MG63 (cell line): Measurements from ENCODE around the gene HAPLN3. TPM values are rescaled to one million over a fixed set of nuclear protein-coding genes. Genes with fewer than 3 reads are reported as not detected.

Source experiments
- DNase-seq: peaks from one replicate; pipeline ENCODE4 v3.0.0-alpha.2; 2020
- H3K27me3 ChIP-seq: fragments of 250-450 bp; sonication (Bioruptor Pico); 2 replicates; pipeline ENCODE4 v1.5.1; 2020; ENCODE audit warnings: mild to moderate bottlenecking, moderate library complexity
- H3K36me3 ChIP-seq: fragments of 250-450 bp; sonication (Bioruptor Pico); 2 replicates; pipeline ENCODE4 v1.5.1; 2020; ENCODE audit warnings: mild to moderate bottlenecking, moderate library complexity
- H3K4me3 ChIP-seq: fragments of 250-450 bp; sonication (Bioruptor Pico); 2 replicates; pipeline ENCODE4 v1.5.1; 2020; ENCODE audit warnings: mild to moderate bottlenecking, moderate library complexity
- H3K9me3 ChIP-seq: fragments of 250-450 bp; sonication (Bioruptor Pico); 2 replicates; pipeline ENCODE4 v1.5.1; 2020; ENCODE audit warnings: mild to moderate bottlenecking, moderate library complexity
- total RNA-seq: library from RNA; depleted of rRNA; stranded (reverse); fragments of >200 nt; shearing (Covaris generic); gene quantifications from 2 replicates; pipeline ENCODE4 v1.2.3, GENCODE V29; 2014; ENCODE audit warnings: low replicate concordance; rRNA removed

HAPLN3 gene
- total RNA-seq, 1 experiment from 2014 or later: 1.7 TPM

GRCh38 chr15:88832820-88833730, 62.3 kb downstream of the HAPLN3 start:
- Histone ChIP-seq H3K4me3 (no peak overlapping the region), H3K36me3 (no peaks in the 10 kb centered on the region), H3K9me3 (no peaks in the 10 kb centered on the region), H3K27me3 (no peaks in the 10 kb centered on the region)
- DNase-seq: no peak

DNA sequence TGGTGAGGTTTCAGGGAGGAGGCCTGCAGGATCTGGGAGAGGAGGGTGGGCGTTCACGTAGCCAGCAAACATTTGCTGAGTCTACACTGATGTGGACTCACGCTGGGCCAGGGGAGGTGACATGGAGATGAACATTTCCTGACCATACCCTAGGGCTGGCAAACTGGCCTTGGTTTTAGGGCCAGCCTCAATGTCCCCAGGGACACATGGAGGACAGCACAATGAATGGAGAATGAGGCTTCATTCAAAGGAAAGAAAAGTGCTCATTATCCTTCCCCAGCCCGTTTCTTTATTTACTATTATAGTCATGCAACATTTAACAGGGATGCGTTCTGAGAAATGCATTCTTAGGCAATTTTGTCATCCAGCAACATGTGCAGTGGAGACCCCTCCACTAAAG, 65.3 kb downstream of the HAPLN3 start:
- Histone ChIP-seq H3K27me3 (no peaks in the 10 kb centered on the region), H3K36me3 (no peaks in the 10 kb centered on the region), H3K9me3 (no peaks in the 10 kb centered on the region), H3K4me3 (no peak overlapping the region)
- no peak for DNase-seq

DNA sequence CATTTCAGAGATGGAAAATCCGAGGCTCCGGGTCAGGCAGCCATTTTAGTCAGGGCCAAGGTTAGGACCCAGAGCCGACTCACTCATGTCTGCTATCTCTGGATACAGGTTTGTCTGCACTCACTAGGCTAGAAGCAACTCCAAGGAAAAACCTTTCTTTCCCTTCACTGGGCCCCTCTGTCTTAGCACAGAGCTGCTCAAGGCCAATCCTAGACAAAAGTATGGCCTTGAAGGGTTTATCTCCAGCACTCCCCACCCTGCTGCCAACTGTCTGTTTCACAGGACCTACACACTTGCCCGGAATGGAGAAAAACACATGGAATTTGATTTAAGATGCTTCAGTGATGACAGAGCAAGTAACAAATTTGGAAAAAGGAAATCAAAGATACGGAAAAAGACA, 66.6 kb downstream of the HAPLN3 start:
- Histone ChIP-seq H3K36me3 (no peaks in the 10 kb centered on the region), H3K4me3 (no peak overlapping the region), H3K27me3 (no peaks in the 10 kb centered on the region), H3K9me3 (no peaks in the 10 kb centered on the region)
- no peak for DNase-seq

Other genes with a start within 250 kb of the HAPLN3 start
- gene ACAN, start 92.1 kb downstream of the HAPLN3 start, total RNA-seq: 0.05 and 0.16 TPM in 2 replicates
- gene MFGE8, start 17.8 kb upstream of the HAPLN3 start, total RNA-seq: 29.5 and 33.5 TPM in 2 replicates
- 9.5 and 18.3 TPM in 2 replicates for gene ABHD2, start 192.9 kb upstream of the HAPLN3 start, total RNA-seq